ENCODE results near the gene ZFPL1. TPM values are rescaled to one million over a fixed set of nuclear protein-coding genes. Genes with fewer than 3 reads are reported as not detected.
A peak's percentile ranks its signal among the peaks of the same experiment; 100 is the strongest.

The ZFPL1 gene
- total RNA-seq, 1 donor from 2014 or later, result 25.9 TPM

DNA sequence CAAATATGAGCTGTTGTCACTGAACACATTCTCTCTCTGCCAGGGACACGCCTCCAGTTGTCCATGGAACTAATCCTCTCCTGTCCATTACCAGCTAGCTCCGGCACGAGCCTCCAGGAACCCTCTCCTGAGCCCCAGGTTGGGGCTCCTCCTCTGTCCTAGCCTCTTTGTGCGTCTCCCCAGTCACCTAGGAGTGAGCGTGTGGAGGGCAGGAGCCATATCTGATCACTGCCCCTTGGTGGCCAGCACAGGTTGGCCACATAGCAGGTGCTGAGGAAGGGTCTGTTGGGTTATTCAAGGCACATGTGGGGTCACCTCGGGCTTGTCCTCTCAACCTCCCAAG, 47.8 kb downstream of the ZFPL1 start:
- Mint-ChIP-seq H3K27me3 (ENCODE audit: unreplicated experiment) (peaks cover 21% of the 10 kb centered on the region), H3K36me3 (ENCODE audit: low read depth, unreplicated experiment) (peaks cover 21% of the 10 kb centered on the region), H3K4me1 (ENCODE audit: unreplicated experiment) (peaks cover 29% of the 10 kb centered on the region), H3K27ac (ENCODE audit: unreplicated experiment) (peak overlapping the region; percentile 13), H3K4me3 (ENCODE audit: unreplicated experiment) (no peak overlapping the region), H3K9me3 (ENCODE audit: unreplicated experiment) (no peaks in the 10 kb centered on the region)
- TF ChIP-seq, protein P1, sequence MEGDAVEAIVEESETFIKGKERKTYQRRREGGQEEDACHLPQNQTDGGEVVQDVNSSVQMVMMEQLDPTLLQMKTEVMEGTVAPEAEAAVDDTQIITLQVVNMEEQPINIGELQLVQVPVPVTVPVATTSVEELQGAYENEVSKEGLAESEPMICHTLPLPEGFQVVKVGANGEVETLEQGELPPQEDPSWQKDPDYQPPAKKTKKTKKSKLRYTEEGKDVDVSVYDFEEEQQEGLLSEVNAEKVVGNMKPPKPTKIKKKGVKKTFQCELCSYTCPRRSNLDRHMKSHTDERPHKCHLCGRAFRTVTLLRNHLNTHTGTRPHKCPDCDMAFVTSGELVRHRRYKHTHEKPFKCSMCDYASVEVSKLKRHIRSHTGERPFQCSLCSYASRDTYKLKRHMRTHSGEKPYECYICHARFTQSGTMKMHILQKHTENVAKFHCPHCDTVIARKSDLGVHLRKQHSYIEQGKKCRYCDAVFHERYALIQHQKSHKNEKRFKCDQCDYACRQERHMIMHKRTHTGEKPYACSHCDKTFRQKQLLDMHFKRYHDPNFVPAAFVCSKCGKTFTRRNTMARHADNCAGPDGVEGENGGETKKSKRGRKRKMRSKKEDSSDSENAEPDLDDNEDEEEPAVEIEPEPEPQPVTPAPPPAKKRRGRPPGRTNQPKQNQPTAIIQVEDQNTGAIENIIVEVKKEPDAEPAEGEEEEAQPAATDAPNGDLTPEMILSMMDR (IDR thresholded peaks at IDR 0.05; ENCODE audit: unreplicated experiment), result no peak
- no peak for DNase-seq (ENCODE audit: low spot score)

DNA sequence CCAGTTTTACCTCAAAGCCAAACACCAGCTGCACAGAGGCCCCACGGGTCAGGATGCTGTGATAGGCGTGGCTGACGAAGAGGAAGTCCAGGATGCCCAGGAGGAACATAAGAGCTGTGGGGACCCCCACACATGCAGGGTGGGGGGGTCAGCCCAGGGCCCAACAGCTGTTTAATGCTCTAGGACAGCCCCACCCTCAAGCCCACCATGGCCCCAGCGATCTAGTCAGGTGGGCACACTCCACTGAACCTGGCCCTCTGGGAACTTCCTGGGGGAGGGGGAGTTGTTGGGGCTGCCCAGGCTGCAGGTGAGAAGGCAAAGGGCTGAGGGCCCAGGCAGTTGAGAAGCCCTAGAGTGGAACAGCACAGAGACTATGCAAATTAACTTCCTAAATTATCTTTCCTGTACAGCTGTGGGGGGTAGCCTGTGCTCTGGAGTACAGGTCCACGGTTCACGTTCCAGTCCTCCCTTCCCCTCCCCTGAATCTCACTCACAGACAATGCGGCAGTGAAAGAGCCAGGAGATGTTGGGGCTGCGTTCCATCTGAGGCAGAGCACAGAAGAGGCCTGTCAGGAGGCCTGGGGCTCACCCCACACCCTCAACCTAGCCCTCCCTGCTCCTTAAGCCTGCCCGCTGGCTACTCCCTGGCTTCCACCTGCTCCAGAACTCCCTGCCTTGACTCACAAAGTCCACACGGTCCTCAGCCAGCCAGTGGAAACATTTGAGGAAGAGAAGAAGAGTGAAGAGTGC, 48.4 kb downstream of the ZFPL1 start:
- H3K4me3 Mint-ChIP-seq (ENCODE audit: unreplicated experiment), result peak overlapping the region; percentile 99
- H3K27me3 Mint-ChIP-seq (ENCODE audit: unreplicated experiment), result peaks cover 22% of the 10 kb centered on the region
- peak overlapping the region; percentile 53 for H3K27ac Mint-ChIP-seq (ENCODE audit: unreplicated experiment)
- DNase-seq (ENCODE audit: low spot score), result no peak
- no peaks in the 10 kb centered on the region for H3K9me3 Mint-ChIP-seq (ENCODE audit: unreplicated experiment)
- H3K36me3 Mint-ChIP-seq (ENCODE audit: low read depth, unreplicated experiment), result peaks cover 15% of the 10 kb centered on the region
- peaks cover 29% of the 10 kb centered on the region for H3K4me1 Mint-ChIP-seq (ENCODE audit: unreplicated experiment)
- TF ChIP-seq, protein P1 (IDR thresholded peaks at IDR 0.05; ENCODE audit: unreplicated experiment), result no peak

DNA sequence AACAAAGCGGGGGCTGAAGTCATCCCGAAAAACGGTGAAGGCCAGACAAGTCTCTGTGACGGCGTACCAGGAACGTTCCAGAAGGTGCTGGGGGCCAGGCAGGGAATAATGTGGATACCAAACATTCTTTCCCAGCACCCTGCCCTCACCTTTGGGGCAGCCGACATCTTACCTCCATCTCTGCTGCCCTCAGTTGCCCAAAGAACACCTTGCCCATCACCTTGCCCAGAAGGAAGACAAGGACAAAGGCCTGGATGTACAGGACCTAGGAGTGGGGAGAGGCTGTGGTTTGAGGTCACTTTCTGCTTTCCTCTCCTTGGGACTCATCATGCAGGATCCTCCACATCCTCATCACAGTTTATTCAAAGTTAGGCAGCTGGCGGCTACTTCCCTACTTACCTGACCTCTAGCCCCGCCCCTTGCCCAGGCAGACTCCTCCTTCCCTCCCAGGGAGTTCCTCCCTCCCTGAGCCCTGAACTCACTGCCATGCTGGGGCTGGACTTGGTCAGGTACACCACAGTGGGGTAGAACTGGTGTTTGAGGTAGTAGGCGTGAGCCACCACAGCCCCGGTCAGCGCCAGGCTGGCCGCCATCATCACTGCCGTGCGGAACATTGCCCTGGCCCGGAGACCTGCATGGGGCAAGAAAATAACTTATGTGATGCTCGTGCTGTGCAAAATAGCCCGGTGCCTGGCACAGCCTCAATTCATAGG, 49.1 kb downstream of the ZFPL1 start:
- Mint-ChIP-seq H3K36me3 (ENCODE audit: low read depth, unreplicated experiment) (peaks cover 15% of the 10 kb centered on the region), H3K4me3 (ENCODE audit: unreplicated experiment) (peak overlapping the region; percentile 99), H3K4me1 (ENCODE audit: unreplicated experiment) (peaks cover 29% of the 10 kb centered on the region), H3K27me3 (ENCODE audit: unreplicated experiment) (peaks cover 25% of the 10 kb centered on the region), H3K27ac (ENCODE audit: unreplicated experiment) (peak overlapping the region; percentile 89), H3K9me3 (ENCODE audit: unreplicated experiment) (no peaks in the 10 kb centered on the region)
- TF ChIP-seq, protein P1 (IDR thresholded peaks at IDR 0.05; ENCODE audit: unreplicated experiment), result no peak
- peak; percentile 34 for DNase-seq (ENCODE audit: low spot score)

DNA sequence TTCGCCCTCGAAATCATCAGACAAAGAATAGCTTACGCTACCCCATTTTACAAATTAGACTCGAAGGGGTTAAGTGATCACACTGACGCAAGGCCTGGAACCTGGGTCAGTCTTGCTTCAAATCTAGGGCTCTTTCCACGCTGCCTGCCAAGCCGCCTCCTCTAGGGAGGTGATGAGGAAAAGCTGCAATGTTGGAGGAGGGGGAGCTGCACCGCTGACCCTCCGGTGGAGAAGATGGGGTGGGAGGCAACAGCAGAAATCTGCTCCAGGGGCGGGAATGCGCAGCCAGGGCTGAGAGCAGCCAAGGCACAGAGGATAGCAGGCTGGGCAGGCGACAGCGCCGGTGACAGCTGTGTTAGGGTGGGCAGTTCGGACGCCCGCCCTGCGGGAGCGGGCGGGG, 49.7 kb downstream of the ZFPL1 start:
- TF ChIP-seq, protein P1 (IDR thresholded peaks at IDR 0.05; ENCODE audit: unreplicated experiment), result no peak
- DNase-seq (ENCODE audit: low spot score), result peak; percentile 17
- H3K4me1 Mint-ChIP-seq (ENCODE audit: unreplicated experiment), result peaks cover 29% of the 10 kb centered on the region
- H3K4me3 Mint-ChIP-seq (ENCODE audit: unreplicated experiment), result peak overlapping the region; percentile 99
- peaks cover 15% of the 10 kb centered on the region for H3K36me3 Mint-ChIP-seq (ENCODE audit: low read depth, unreplicated experiment)
- peaks cover 25% of the 10 kb centered on the region for H3K27me3 Mint-ChIP-seq (ENCODE audit: unreplicated experiment)
- H3K9me3 Mint-ChIP-seq (ENCODE audit: unreplicated experiment), result no peaks in the 10 kb centered on the region
- peak overlapping the region; percentile 89 for H3K27ac Mint-ChIP-seq (ENCODE audit: unreplicated experiment)
